Rectal smooth muscle tissue (tissue), 1 donor: ENCODE data around the gene ZCCHC12.
"Not testable (repeated sequence)": the region's sequence is repeated elsewhere in the genome, so short reads cannot be mapped to it uniquely, and the experiment has no call there.

Experiments
- H3K27ac ChIP-seq: one replicate; pipeline ENCODE4 v1.7.0; 2013; ENCODE audit warnings: low read depth, low read length, inconsistent platforms
- H3K27me3 ChIP-seq: one replicate; pipeline ENCODE4 v1.7.0; 2013; ENCODE audit warnings: low read length; ENCODE audit not compliant: control insufficient read depth, insufficient read depth
- H3K36me3 ChIP-seq: one replicate; pipeline ENCODE4 v1.7.0; 2013; ENCODE audit warnings: low read length; ENCODE audit not compliant: control insufficient read depth, insufficient read depth
- H3K4me1 ChIP-seq: one replicate; pipeline ENCODE4 v1.7.0; 2013; ENCODE audit warnings: low read length; ENCODE audit not compliant: control insufficient read depth, insufficient read depth
- H3K4me3 ChIP-seq: one replicate; pipeline ENCODE4 v1.7.0; 2013; ENCODE audit warnings: low read length
- H3K9ac ChIP-seq: one replicate; pipeline ENCODE4 v1.7.0; 2013; ENCODE audit warnings: low read length

ZCCHC12 gene

GRCh38 chrX:118823263-118824172 lies at the start of gene ZCCHC12:
Gene ZCCHC12, plus strand, starts transcription at chrX:118823824. Its CDS starts 1,421 bp downstream, at chrX:118825245.
- Histone ChIP-seq H3K27ac (no peak within 1 kb of the TSS), H3K36me3 (no peaks in the 10 kb centered on the region), H3K4me1 (no peaks in the 10 kb centered on the region), H3K27me3 (peaks cover 3% of the 10 kb centered on the region), H3K4me3 (peak within 1 kb of the TSS; percentile 45), H3K9ac (no peak within 1 kb of the TSS)

- H3K36me3 ChIP-seq: no peaks in the 10 kb centered on the region
- no peak overlapping the region for H3K27ac ChIP-seq
- no peak overlapping the region for H3K4me3 ChIP-seq
- no peaks in the 10 kb centered on the region for H3K27me3 ChIP-seq
- no peaks in the 10 kb centered on the region for H3K4me1 ChIP-seq
- H3K9ac ChIP-seq: no peak overlapping the region
Measured at GRCh38 chrX:118779581-118779980, 44.0 kb upstream of the ZCCHC12 start.

- Histone ChIP-seq H3K4me1 (no peaks in the 10 kb centered on the region), H3K9ac (no peak overlapping the region), H3K27ac (peak overlapping the region; percentile 46), H3K27me3 (no peaks in the 10 kb centered on the region), H3K4me3 (no peak overlapping the region), H3K36me3 (no peaks in the 10 kb centered on the region)
Measured at GRCh38 chrX:118780509-118780908, 43.1 kb upstream of the ZCCHC12 start.

- no peaks in the 10 kb centered on the region for H3K27me3 ChIP-seq
- H3K9ac ChIP-seq: no peak overlapping the region
- H3K27ac ChIP-seq: no peak overlapping the region
- H3K36me3 ChIP-seq: no peaks in the 10 kb centered on the region
- H3K4me3 ChIP-seq: no peak overlapping the region
- H3K4me1 ChIP-seq: no peaks in the 10 kb centered on the region
Measured at GRCh38 chrX:118780911-118781310, 42.7 kb upstream of the ZCCHC12 start.

- no peak overlapping the region for H3K4me3 ChIP-seq
- H3K27ac ChIP-seq: peak overlapping the region; percentile 30
- H3K9ac ChIP-seq: no peak overlapping the region
- H3K4me1 ChIP-seq: peaks cover 3% of the 10 kb centered on the region
- H3K36me3 ChIP-seq: no peaks in the 10 kb centered on the region
- H3K27me3 ChIP-seq: no peaks in the 10 kb centered on the region
Measured at GRCh38 chrX:118795528-118796280, 27.9 kb upstream of the ZCCHC12 start.

DNA sequence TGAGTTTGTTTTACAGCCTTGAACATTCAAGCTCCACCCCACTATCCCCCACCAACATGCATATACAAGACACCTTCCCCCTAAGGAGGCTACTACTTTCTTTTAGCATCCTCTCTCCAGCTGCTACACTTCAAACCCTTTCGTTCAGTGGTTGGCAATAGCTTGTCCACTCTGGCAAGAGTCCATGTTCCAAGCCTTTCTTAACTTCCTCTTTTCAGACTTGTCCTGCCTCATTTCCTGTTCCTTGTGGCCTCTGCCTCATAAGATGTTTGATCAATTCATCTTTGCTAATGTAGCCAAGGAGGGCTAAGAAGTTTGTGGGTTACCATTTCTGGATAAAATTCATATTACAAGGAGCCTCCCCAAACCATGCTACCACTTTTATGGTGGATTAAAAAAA lies 20.8 kb upstream of the ZCCHC12 start:
- H3K4me1 ChIP-seq: no peaks in the 10 kb centered on the region
- H3K9ac ChIP-seq: no peak overlapping the region
- no peaks in the 10 kb centered on the region for H3K36me3 ChIP-seq
- H3K27me3 ChIP-seq: no peaks in the 10 kb centered on the region
- H3K27ac ChIP-seq: no peak overlapping the region
- no peak overlapping the region for H3K4me3 ChIP-seq

- no peaks in the 10 kb centered on the region for H3K36me3 ChIP-seq
- no peak overlapping the region for H3K27ac ChIP-seq
- H3K4me1 ChIP-seq: no peaks in the 10 kb centered on the region
- no peak overlapping the region for H3K4me3 ChIP-seq
- H3K9ac ChIP-seq: no peak overlapping the region
- no peaks in the 10 kb centered on the region for H3K27me3 ChIP-seq
Measured at GRCh38 chrX:118807151-118808017, 16.2 kb upstream of the ZCCHC12 start.

- not testable (repeated sequence) for H3K27ac ChIP-seq, H3K9ac ChIP-seq
Measured at GRCh38 chrX:118817257-118817656, 6.4 kb upstream of the ZCCHC12 start.

DNA sequence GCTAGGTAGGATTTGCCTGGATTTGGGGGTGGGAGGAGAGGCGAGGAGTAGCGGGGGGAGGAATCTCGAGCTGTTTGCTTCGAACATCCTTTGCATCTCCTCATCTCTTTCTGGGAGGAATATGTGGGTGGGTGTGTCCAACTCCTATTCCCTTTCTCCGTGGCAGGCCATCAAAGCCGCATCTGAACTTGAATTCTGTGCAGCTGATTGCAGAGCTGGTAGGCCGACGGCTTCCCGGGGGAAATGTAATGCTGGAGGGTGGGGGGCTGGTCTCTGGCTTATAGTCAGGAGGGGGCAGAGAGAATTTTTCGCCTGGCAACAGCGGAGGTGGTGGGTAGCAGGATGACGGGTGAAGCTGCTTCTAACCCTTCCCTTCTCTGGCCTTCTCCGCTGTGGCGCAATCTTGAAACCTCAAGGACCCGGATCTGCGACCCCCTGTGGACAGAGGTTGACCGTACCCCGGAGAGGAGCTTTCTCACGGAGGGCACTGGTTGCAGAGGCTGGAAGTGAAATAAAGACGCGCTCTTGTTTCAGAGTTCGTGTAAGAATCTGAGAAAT lies 628 bp downstream of the ZCCHC12 start:
- Histone ChIP-seq H3K36me3 (no peaks in the 10 kb centered on the region), H3K9ac (no peak overlapping the region), H3K4me3 (peak overlapping the region; percentile 45), H3K27ac (no peak overlapping the region), H3K4me1 (no peaks in the 10 kb centered on the region), H3K27me3 (peaks cover 3% of the 10 kb centered on the region)

More at GRCh38 chrX:118817257-118817656, 6.4 kb upstream of the ZCCHC12 start:
- H3K36me3 ChIP-seq, H3K4me1 ChIP-seq, H3K4me3 ChIP-seq, H3K27me3 ChIP-seq: not testable (repeated sequence)

DNA sequence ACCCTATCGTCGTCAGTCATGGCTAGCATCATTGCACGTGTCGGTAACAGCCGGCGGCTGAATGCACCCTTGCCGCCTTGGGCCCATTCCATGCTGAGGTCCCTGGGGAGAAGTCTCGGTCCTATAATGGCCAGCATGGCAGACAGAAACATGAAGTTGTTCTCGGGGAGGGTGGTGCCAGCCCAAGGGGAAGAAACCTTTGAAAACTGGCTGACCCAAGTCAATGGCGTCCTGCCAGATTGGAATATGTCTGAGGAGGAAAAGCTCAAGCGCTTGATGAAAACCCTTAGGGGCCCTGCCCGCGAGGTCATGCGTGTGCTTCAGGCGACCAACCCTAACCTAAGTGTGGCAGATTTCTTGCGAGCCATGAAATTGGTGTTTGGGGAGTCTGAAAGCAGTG lies 1.6 kb downstream of the ZCCHC12 start:
- peaks cover 3% of the 10 kb centered on the region for H3K27me3 ChIP-seq
- no peaks in the 10 kb centered on the region for H3K4me1 ChIP-seq
- H3K36me3 ChIP-seq: no peaks in the 10 kb centered on the region
- H3K9ac ChIP-seq: no peak overlapping the region
- no peak overlapping the region for H3K27ac ChIP-seq
- H3K4me3 ChIP-seq: no peak overlapping the region

DNA sequence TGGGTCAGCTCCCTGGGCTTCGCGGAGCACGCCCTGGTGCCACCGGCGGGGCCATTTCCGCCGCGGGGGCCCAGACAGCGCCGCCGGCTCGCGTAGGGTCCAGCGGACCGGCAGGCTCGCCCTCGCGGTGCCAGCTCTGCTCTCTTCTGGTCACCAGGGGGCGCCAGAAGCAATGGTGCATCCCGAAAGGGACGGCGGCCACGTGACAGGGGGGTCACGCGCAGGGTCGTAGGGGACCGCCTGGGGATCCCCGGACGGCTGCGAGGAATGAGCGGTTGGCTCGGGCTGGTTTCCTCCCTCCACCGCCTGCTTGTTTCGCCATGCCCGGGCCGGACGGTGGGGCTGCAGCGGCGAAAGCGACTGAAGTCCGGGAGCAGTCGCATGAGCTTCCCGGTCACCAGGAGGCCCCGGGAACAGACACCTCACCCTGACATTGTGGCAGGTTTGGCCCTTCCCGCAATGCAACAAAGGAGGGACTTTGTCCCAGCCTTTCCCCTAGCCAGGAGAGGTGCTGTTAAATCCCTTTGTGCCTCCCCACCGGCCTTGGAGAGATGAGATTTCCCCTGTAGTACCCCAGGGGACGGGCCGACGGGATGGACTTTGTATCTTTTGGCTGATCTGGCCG lies 15.8 kb downstream of the ZCCHC12 start:
- H3K4me1 ChIP-seq: no peaks in the 10 kb centered on the region
- no peak overlapping the region for H3K9ac ChIP-seq
- peaks cover 3% of the 10 kb centered on the region for H3K27me3 ChIP-seq
- H3K36me3 ChIP-seq: no peaks in the 10 kb centered on the region
- no peak overlapping the region for H3K27ac ChIP-seq
- H3K4me3 ChIP-seq: peak overlapping the region; percentile 47
